ENCODE measurements around the gene ZFAND3.

The ZFAND3 gene

DNA sequence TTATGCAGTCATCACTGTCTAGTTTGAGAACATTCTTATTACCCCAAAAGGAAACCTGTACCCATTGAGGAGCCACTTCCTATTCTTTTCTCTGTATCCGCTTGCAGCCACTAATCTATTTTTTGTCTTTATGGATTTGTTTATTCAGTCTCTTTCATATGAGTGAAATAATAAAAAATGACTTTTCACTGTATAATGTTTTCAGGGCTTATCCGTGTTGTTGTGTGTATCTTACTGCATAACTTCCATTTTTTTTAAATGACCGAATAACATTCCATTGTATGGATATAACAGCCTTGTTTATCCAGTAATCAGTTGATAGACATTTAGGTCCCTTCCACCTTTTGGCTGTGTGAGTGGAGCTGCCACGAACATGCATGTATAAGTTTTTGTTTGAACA, 86.6 kb downstream of the ZFAND3 start:
- Histone ChIP-seq H3K36me3 (ENCODE audit: insufficient read depth, low read length) (no peaks in the 10 kb centered on the region), H3K4me2 (ENCODE audit: insufficient read depth, low read length) (no peak overlapping the region), H3K9me3 (ENCODE audit: insufficient read depth, low read length, severe bottlenecking) (no peaks in the 10 kb centered on the region), H3K9ac (ENCODE audit: low read depth, low read length) (no peak overlapping the region), H4K20me1 (ENCODE audit: insufficient read depth, low read length) (peaks cover 58% of the 10 kb centered on the region; the same call in 1 of the 2 replicates), H3K27me3 (ENCODE audit: insufficient read depth, low read length, poor library complexity) (no peaks in the 10 kb centered on the region), H3K4me3 (ENCODE audit: low read depth in 1 of 2, low read length in 2 of 2) (no peak overlapping the region), H3K27ac (ENCODE audit: low read length) (no peak overlapping the region), H2AFZ (ENCODE audit: low read depth, low read length) (no peak overlapping the region), H3K4me1 (ENCODE audit: insufficient read depth, low read length) (no peaks in the 10 kb centered on the region; the same call in 1 of the 2 replicates), H3K79me2 (ENCODE audit: insufficient read depth, low read length) (peaks cover 97% of the 10 kb centered on the region)
- TF ChIP-seq, protein P1, sequence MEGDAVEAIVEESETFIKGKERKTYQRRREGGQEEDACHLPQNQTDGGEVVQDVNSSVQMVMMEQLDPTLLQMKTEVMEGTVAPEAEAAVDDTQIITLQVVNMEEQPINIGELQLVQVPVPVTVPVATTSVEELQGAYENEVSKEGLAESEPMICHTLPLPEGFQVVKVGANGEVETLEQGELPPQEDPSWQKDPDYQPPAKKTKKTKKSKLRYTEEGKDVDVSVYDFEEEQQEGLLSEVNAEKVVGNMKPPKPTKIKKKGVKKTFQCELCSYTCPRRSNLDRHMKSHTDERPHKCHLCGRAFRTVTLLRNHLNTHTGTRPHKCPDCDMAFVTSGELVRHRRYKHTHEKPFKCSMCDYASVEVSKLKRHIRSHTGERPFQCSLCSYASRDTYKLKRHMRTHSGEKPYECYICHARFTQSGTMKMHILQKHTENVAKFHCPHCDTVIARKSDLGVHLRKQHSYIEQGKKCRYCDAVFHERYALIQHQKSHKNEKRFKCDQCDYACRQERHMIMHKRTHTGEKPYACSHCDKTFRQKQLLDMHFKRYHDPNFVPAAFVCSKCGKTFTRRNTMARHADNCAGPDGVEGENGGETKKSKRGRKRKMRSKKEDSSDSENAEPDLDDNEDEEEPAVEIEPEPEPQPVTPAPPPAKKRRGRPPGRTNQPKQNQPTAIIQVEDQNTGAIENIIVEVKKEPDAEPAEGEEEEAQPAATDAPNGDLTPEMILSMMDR (IDR thresholded peaks at IDR 0.05; ENCODE audit: borderline replicate concordance, extremely low read depth, low read length, poor library complexity, severe bottlenecking): no peak
- TF ChIP-seq EZH2 (IDR thresholded peaks at IDR 0.05; ENCODE audit: borderline replicate concordance, low read depth, low read length, severe bottlenecking): no peak
- DNase-seq (no peak), ATAC-seq (ENCODE audit: insufficient read depth, low read depth) (no peak)

DNA sequence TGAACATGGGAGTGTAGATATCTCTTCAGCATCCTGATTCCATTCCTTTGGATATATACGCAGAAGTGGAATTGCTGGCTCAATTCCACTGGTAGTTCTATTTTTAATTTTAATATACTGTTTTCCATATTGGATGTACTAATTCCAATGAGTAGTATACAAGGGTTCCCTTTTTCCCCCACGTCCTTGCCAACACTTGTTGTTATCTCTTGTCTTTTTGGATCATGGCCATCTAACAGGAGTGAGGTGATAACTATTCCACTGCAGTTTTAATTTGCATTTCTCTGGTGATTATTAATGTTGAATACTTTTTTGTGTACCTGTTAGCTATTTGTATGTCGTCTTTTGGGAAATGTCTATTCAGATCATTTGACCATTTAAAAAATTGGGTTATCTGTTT, 91.5 kb downstream of the ZFAND3 start:
- Histone ChIP-seq H3K27me3 (ENCODE audit: insufficient read depth, low read length, poor library complexity) (no peaks in the 10 kb centered on the region), H3K36me3 (ENCODE audit: insufficient read depth, low read length) (no peaks in the 10 kb centered on the region), H3K4me2 (ENCODE audit: insufficient read depth, low read length) (no peak overlapping the region), H3K9me3 (ENCODE audit: insufficient read depth, low read length, severe bottlenecking) (no peaks in the 10 kb centered on the region), H2AFZ (ENCODE audit: low read depth, low read length) (no peak overlapping the region), H4K20me1 (ENCODE audit: insufficient read depth, low read length) (peaks cover 43% of the 10 kb centered on the region), H3K27ac (ENCODE audit: low read length) (no peak overlapping the region), H3K79me2 (ENCODE audit: insufficient read depth, low read length) (peaks cover 94% of the 10 kb centered on the region), H3K9ac (ENCODE audit: low read depth, low read length) (no peak overlapping the region), H3K4me1 (ENCODE audit: insufficient read depth, low read length) (peaks cover 3% of the 10 kb centered on the region; the same call in 1 of the 2 replicates), H3K4me3 (ENCODE audit: low read depth in 1 of 2, low read length in 2 of 2) (no peak overlapping the region)
- TF ChIP-seq EZH2 (IDR thresholded peaks at IDR 0.05; ENCODE audit: borderline replicate concordance, low read depth, low read length, severe bottlenecking): no peak
- TF ChIP-seq, protein P1 (IDR thresholded peaks at IDR 0.05; ENCODE audit: borderline replicate concordance, extremely low read depth, low read length, poor library complexity, severe bottlenecking): no peak
- no peak for DNase-seq
- ATAC-seq (ENCODE audit: insufficient read depth, low read depth): no peak

DNA sequence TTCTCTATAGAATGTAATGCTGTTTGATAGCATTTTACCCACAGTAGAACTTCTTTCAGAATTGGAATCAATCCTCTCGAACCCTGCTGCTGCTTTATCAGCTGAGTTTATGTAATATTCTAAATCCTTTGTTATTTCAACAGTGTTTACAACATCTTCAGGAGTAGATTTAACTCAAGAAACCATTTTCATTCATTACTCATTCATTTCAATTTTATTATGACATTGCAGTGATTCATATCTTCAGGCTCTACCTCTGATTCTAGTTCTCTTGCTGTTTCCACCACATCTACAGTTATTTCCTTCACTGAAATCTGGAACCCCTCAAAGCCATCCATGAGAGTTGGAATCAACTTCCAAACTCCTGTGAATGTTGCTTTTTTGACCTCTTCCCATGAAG, 93.7 kb downstream of the ZFAND3 start:
- Histone ChIP-seq H3K79me2 (ENCODE audit: insufficient read depth, low read length) (peaks cover 92% of the 10 kb centered on the region), H3K9me3 (ENCODE audit: insufficient read depth, low read length, severe bottlenecking) (no peaks in the 10 kb centered on the region), H3K4me1 (ENCODE audit: insufficient read depth, low read length) (peaks cover 3% of the 10 kb centered on the region; the same call in 1 of the 2 replicates), H3K4me3 (ENCODE audit: low read depth in 1 of 2, low read length in 2 of 2) (no peak overlapping the region), H2AFZ (ENCODE audit: low read depth, low read length) (no peak overlapping the region), H3K27ac (ENCODE audit: low read length) (no peak overlapping the region), H3K9ac (ENCODE audit: low read depth, low read length) (no peak overlapping the region), H3K36me3 (ENCODE audit: insufficient read depth, low read length) (peaks cover 5% of the 10 kb centered on the region; the same call in 1 of the 2 replicates), H4K20me1 (ENCODE audit: insufficient read depth, low read length) (peaks cover 36% of the 10 kb centered on the region), H3K27me3 (ENCODE audit: insufficient read depth, low read length, poor library complexity) (no peaks in the 10 kb centered on the region), H3K4me2 (ENCODE audit: insufficient read depth, low read length) (no peak overlapping the region)
- DNase-seq: no peak
- no peak for ATAC-seq (ENCODE audit: insufficient read depth, low read depth)
- TF ChIP-seq, protein P1 (IDR thresholded peaks at IDR 0.05; ENCODE audit: borderline replicate concordance, extremely low read depth, low read length, poor library complexity, severe bottlenecking): no peak
- TF ChIP-seq EZH2 (IDR thresholded peaks at IDR 0.05; ENCODE audit: borderline replicate concordance, low read depth, low read length, severe bottlenecking): no peak

DNA sequence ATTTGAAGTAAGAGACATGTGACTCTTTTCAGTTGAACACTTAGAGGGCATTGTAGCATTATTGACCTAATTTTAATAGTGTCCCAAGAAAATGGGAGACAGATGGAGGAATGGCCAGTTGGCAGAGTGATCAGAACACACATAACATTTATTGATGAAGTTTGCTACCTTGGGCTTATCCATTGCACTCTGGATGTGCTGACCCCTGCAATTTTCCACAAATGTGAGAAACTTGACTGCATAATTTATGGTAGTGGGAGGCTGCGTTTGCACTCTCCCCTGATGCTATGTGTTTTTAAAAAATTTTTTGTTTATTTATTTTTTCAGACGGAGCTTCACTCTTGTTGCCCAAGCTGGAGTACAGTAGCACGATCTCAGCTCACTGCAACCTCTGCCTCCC, 95.9 kb downstream of the ZFAND3 start:
- Histone ChIP-seq H3K4me3 (ENCODE audit: low read depth in 1 of 2, low read length in 2 of 2) (no peak overlapping the region), H4K20me1 (ENCODE audit: insufficient read depth, low read length) (peaks cover 39% of the 10 kb centered on the region)
- no peak for TF ChIP-seq EZH2 (IDR thresholded peaks at IDR 0.05; ENCODE audit: borderline replicate concordance, low read depth, low read length, severe bottlenecking)
- TF ChIP-seq, protein P1 (IDR thresholded peaks at IDR 0.05; ENCODE audit: borderline replicate concordance, extremely low read depth, low read length, poor library complexity, severe bottlenecking): no peak

More for the DNA sequence above, 95.9 kb downstream of the ZFAND3 start:
- H3K27me3 ChIP-seq (ENCODE audit: insufficient read depth, low read length, poor library complexity): no peaks in the 10 kb centered on the region
- peaks cover 5% of the 10 kb centered on the region; the same call in 1 of the 2 replicates for H3K36me3 ChIP-seq (ENCODE audit: insufficient read depth, low read length)
- H3K9me3 ChIP-seq (ENCODE audit: insufficient read depth, low read length, severe bottlenecking): no peaks in the 10 kb centered on the region
- no peak for DNase-seq
- H3K27ac ChIP-seq (ENCODE audit: low read length): no peak overlapping the region
- H3K4me2 ChIP-seq (ENCODE audit: insufficient read depth, low read length): no peak overlapping the region
- no peak overlapping the region for H3K9ac ChIP-seq (ENCODE audit: low read depth, low read length)
- no peak overlapping the region for H2AFZ ChIP-seq (ENCODE audit: low read depth, low read length)
- no peak for ATAC-seq (ENCODE audit: insufficient read depth, low read depth)
- H3K79me2 ChIP-seq (ENCODE audit: insufficient read depth, low read length): peaks cover 94% of the 10 kb centered on the region
- H3K4me1 ChIP-seq (ENCODE audit: insufficient read depth, low read length): peaks cover 3% of the 10 kb centered on the region; the same call in 1 of the 2 replicates
